ENCODE results near the gene SGTA.

- TF ChIP-seq CTCF (IDR thresholded peaks at IDR 0.05) (no peak), POLR2AphosphoS5 (IDR thresholded peaks at IDR 0.05; ENCODE audit: low read depth, low read length) (no peak), REST (IDR thresholded peaks at IDR 0.05; ENCODE audit: insufficient read depth in 1 of 2, low read depth in 2 of 2, low read length in 1 of 2) (no peak), SIN3A (IDR thresholded peaks at IDR 0.05; ENCODE audit: borderline replicate concordance, insufficient read depth, low read depth, low read length) (no peak)
Measured at GRCh38 chr19:2799273-2800020, 16.4 kb upstream of the SGTA start.
